Gastroesophageal sphincter (tissue), 4 donors: Measurements from ENCODE around the gene ALOX12. TPM values are rescaled to one million over a fixed set of nuclear protein-coding genes. Genes with fewer than 3 reads are reported as not detected.

Experiments
- ATAC-seq: fragments of 150-250 bp; one replicate; pipeline ENCODE4 v1.9.1; 2016; ENCODE audit warnings: mild to moderate bottlenecking, moderate library complexity
- H3K27ac ChIP-seq, 4 donors: fragments of 200-600 bp; sonication (generic) in 3 of 4; 1 replicate in 3 of 4; 2 replicates in 1 of 4; pipeline ENCODE4 v1.5.1; 2016 to 2019
- H3K27me3 ChIP-seq: fragments of 200-600 bp; sonication (generic); one replicate; pipeline ENCODE4 v1.5.1; 2019
- H3K36me3 ChIP-seq, 2 donors: fragments of 200-600 bp; sonication (generic); one replicate each; pipeline ENCODE4 v1.5.1; 2019; ENCODE audit warnings: control low read depth in 1 of 2
- H3K4me1 ChIP-seq, 3 donors: fragments of 200-600 bp; sonication (generic); 1 replicate in 2 of 3; 2 replicates in 1 of 3; pipeline ENCODE4 v1.5.1; 2016 to 2019; ENCODE audit warnings: control low read depth in 2 of 3
- H3K4me3 ChIP-seq, 2 donors: fragments of 200-600 bp; sonication (generic); one replicate each; pipeline ENCODE4 v1.5.1; 2019; ENCODE audit warnings: mild to moderate bottlenecking in 1 of 2, moderate library complexity in 1 of 2
- H3K9me3 ChIP-seq, 3 donors: fragments of 200-600 bp; sonication (generic); one replicate each; pipeline ENCODE4 v1.5.1; 2017 to 2019; ENCODE audit warnings: control low read depth in 2 of 3
- CTCF ChIP-seq, 4 experiments: fragments of 200-600 bp in 2 of 4; fragments of 450-650 bp in 2 of 4; sonication (generic) in 1 of 4; IDR thresholded peaks; one replicate each; pipeline ENCODE4 v1.5.1; 2017 to 2019; ENCODE audit warnings: antibody characterized with exemption in 4 of 4, mild to moderate bottlenecking in 2 of 4, moderate library complexity in 2 of 4
- EP300 ChIP-seq: sonication (generic); formaldehyde crosslinking; IDR thresholded peaks from one replicate; pipeline ENCODE4 v1.6.1; 2017; ENCODE audit warnings: antibody characterized with exemption, mild to moderate bottlenecking
- POLR2A ChIP-seq, 2 donors: fragments of 450-650 bp; IDR thresholded peaks; one replicate each; pipeline ENCODE4 v1.6.1; 2017; ENCODE audit warnings: antibody characterized with exemption in 2 of 2, mild to moderate bottlenecking in 2 of 2, moderate library complexity in 1 of 2
- POLR2AphosphoS5 ChIP-seq: sonication (generic); formaldehyde crosslinking; IDR thresholded peaks from one replicate; pipeline ENCODE4 v1.6.1; 2017; ENCODE audit warnings: antibody characterized with exemption
- WGBS, 2 donors: methylation state at CpG; one replicate each; pipeline ENCODE4 v1.1.5; 2018; ENCODE audit warnings: low coverage in 1 of 2; 5-methylcytosine and 5-hydroxymethylcytosine counted together
- small RNA-seq, 4 donors: library from RNA; depleted of rRNA; stranded (forward); fragments of <200 nt; gene quantifications; one replicate each; pipeline ENCODE3, GENCODE V24; 2016
- total RNA-seq, 4 donors: library from RNA; depleted of rRNA; stranded (reverse); fragments of >200 nt; gene quantifications; one replicate each; pipeline ENCODE4 v1.1.0, GENCODE V29; 2016

Gene ALOX12
- total RNA-seq, 4 donors from 2014 or later = 0.19 to 0.62 TPM; not detected in 2

GRCh38 chr17:7056386-7056785 lies 60.5 kb downstream of the ALOX12 start:
- 85% methylated on average over 4 of the region's 4 CpGs; no CpG with 5 or more reads in 1 of the 2 donors for WGBS, 2 donors
- TF ChIP-seq POLR2A (IDR thresholded peaks at IDR 0.05) (no peak), EP300 (no peak), CTCF (IDR thresholded peaks at IDR 0.05) (no peak)
- no peaks in the 10 kb centered on the region for H3K9me3 ChIP-seq

GRCh38 chr17:7058831-7059447 lies 63.1 kb downstream of the ALOX12 start:
- H3K27ac ChIP-seq = no peak overlapping the region
- no peaks in the 10 kb centered on the region for H3K9me3 ChIP-seq
- TF ChIP-seq POLR2A (IDR thresholded peaks at IDR 0.05) = no peak
- no peak for TF ChIP-seq POLR2AphosphoS5
- TF ChIP-seq EP300 = no peak
- TF ChIP-seq CTCF (IDR thresholded peaks at IDR 0.05) = no peak
- peaks cover 30% of the 10 kb centered on the region for H3K27me3 ChIP-seq
- H3K4me3 ChIP-seq = no peak overlapping the region
- no peak for ATAC-seq
- no peaks in the 10 kb centered on the region for H3K36me3 ChIP-seq
- WGBS, 2 donors = 43 to 63% methylated on average over 4 to 7 of the region's 7 CpGs
- H3K4me1 ChIP-seq = no peaks in the 10 kb centered on the region

More at GRCh38 chr17:7056386-7056785, 60.5 kb downstream of the ALOX12 start:
- Histone ChIP-seq H3K36me3 (no peaks in the 10 kb centered on the region), H3K4me3 (no peak overlapping the region), H3K27ac (no peak overlapping the region), H3K27me3 (peaks cover 13% of the 10 kb centered on the region), H3K4me1 (peaks cover 0 to 4% (median 0%) of the 10 kb centered on the region in 3 donors)
- ATAC-seq = no peak

Small RNA genes lying within 50 kb of the gene (small RNA-seq; reads per million reads assigned to genes)
- 0 reads per million in 4 donors for gene AC120057.1

Other genes starting within 250 kb of the ALOX12 start
- gene XAF1, start 240.0 kb upstream of the ALOX12 start, total RNA-seq = 10 to 100 TPM; 11.0 to 40.9 (median 19.1) TPM
- gene FBXO39, start 219.8 kb upstream of the ALOX12 start, total RNA-seq = 1 to 10 TPM in 1 of 4 donors, not detected in 3; 2.3 TPM
- gene TEKT1, start 164.3 kb upstream of the ALOX12 start, total RNA-seq = under 1 TPM in 1 of 4 donors, not detected in 3; 0.27 TPM
- gene RNASEK, start 16.6 kb downstream of the ALOX12 start, total RNA-seq = 100 to 1,000 TPM; 150 to 211 (median 170) TPM
- gene BCL6B, start 27.0 kb downstream of the ALOX12 start, total RNA-seq = 1 to 10 TPM in 3 of 4 donors, under 1 TPM in 1; 0.93 to 3.9 (median 3.3) TPM
- under 1 TPM in 3 of 4 donors, not detected in 1; 0.58 to 0.81 (median 0.72) TPM for gene SLC16A13, start 40.0 kb downstream of the ALOX12 start, total RNA-seq
- under 1 TPM in 3 of 4 donors, not detected in 1; 0.32 to 0.54 (median 0.39) TPM for gene SLC16A11, start 48.0 kb downstream of the ALOX12 start, total RNA-seq
- gene CLEC10A, start 84.2 kb downstream of the ALOX12 start, total RNA-seq = 10 to 100 TPM in 2 of 4 donors, 1 to 10 TPM in 2; 3.8 to 25.6 (median 11.3) TPM
- gene ASGR2, start 118.8 kb downstream of the ALOX12 start, total RNA-seq = 1 to 10 TPM in 1 of 4 donors, under 1 TPM in 1, not detected in 2; 0.79 to 1.3 TPM
- gene ASGR1, start 183.3 kb downstream of the ALOX12 start, total RNA-seq = 1 to 10 TPM in 1 of 4 donors, under 1 TPM in 1, not detected in 2; 0.54 to 1.2 TPM
- gene DLG4, start 223.8 kb downstream of the ALOX12 start, total RNA-seq = 10 to 100 TPM; 14.1 to 21.7 (median 16.5) TPM
- 100 to 1,000 TPM; 331 to 508 (median 475) TPM for gene ACADVL, start 223.9 kb downstream of the ALOX12 start, total RNA-seq
- 10 to 100 TPM; 33.0 to 53.9 (median 45.0) TPM for gene DVL2, start 238.5 kb downstream of the ALOX12 start, total RNA-seq
- gene PHF23, start 243.4 kb downstream of the ALOX12 start, total RNA-seq = 10 to 100 TPM; 29.4 to 38.2 (median 31.0) TPM
- gene GABARAP, start 246.4 kb downstream of the ALOX12 start, total RNA-seq = 100 to 1,000 TPM; 289 to 437 (median 386) TPM